Subcutaneous abdominal adipose tissue (tissue), 5 donors: ENCODE results near the gene PMPCA.

ENCODE experiments used
- H3K27ac ChIP-seq: one replicate; pipeline ENCODE4 v1.7.0; 2013; ENCODE audit warnings: low read depth, mild to moderate bottlenecking, inconsistent platforms, low read length, moderate library complexity
- H3K27me3 ChIP-seq, 5 donors: one replicate each; pipeline ENCODE4 v1.7.0; 2013; ENCODE audit warnings: low read length in 5 of 5, inconsistent platforms in 1 of 5; ENCODE audit not compliant: control insufficient read depth in 5 of 5, insufficient read depth in 4 of 5
- H3K36me3 ChIP-seq, 5 donors: one replicate each; pipeline ENCODE4 v1.7.0; 2013; ENCODE audit warnings: low read length in 5 of 5; ENCODE audit not compliant: control insufficient read depth in 5 of 5, insufficient read depth in 5 of 5
- H3K4me1 ChIP-seq, 5 donors: one replicate each; pipeline ENCODE4 v1.7.0; 2013; ENCODE audit warnings: low read length in 5 of 5, mild to moderate bottlenecking in 3 of 5, moderate library complexity in 1 of 5; ENCODE audit not compliant: control insufficient read depth in 5 of 5, insufficient read depth in 5 of 5
- H3K4me3 ChIP-seq, 5 donors: one replicate each; pipeline ENCODE4 v1.7.0; 2013; ENCODE audit warnings: low read length in 5 of 5, low read depth in 1 of 5
- H3K9ac ChIP-seq, 5 donors: one replicate each; pipeline ENCODE4 v1.7.0; 2013; ENCODE audit warnings: low read length in 5 of 5, mild to moderate bottlenecking in 4 of 5, moderate library complexity in 3 of 5
- H3K9me3 ChIP-seq, 5 donors: one replicate each; pipeline ENCODE4 v1.7.0; 2013; ENCODE audit warnings: low read length in 5 of 5; ENCODE audit not compliant: control insufficient read depth in 5 of 5
- donor health status: healthy.
- donor health status: healthy.
- donor health status: healthy.
- donor health status: healthy.
- donor health status: healthy.

PMPCA gene

DNA sequence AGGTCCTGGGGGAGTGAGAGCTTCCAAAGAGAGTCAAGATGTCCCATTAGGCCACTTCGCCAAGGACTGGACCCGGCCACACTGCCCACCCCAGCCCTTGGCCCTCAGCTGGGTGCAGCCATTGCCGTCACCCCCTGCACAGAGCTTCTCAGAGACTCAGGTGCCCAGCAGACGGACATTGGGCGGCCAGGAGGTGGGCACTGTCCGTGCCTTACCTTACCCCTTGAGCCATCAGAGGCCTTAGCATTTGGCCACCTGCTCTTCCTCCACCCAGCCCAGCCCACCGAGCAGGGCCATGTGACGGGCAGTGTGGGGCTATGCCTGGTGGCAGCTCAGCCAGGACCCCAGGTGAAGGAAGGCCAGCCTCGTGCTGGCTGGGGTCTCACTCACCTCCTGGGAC lies 43.6 kb upstream of the PMPCA start:
- Histone ChIP-seq H3K9ac (no peak overlapping the region), H3K27me3 (peaks cover 0 to 3% (median 0%) of the 10 kb centered on the region in 5 donors), H3K9me3 (peaks cover 0 to 3% (median 0%) of the 10 kb centered on the region in 5 donors), H3K27ac (no peak overlapping the region), H3K36me3 (peaks cover 0 to 7% (median 0%) of the 10 kb centered on the region in 5 donors), H3K4me3 (no peak overlapping the region), H3K4me1 (peaks cover 0 to 37% (median 33%) of the 10 kb centered on the region in 5 donors)

DNA sequence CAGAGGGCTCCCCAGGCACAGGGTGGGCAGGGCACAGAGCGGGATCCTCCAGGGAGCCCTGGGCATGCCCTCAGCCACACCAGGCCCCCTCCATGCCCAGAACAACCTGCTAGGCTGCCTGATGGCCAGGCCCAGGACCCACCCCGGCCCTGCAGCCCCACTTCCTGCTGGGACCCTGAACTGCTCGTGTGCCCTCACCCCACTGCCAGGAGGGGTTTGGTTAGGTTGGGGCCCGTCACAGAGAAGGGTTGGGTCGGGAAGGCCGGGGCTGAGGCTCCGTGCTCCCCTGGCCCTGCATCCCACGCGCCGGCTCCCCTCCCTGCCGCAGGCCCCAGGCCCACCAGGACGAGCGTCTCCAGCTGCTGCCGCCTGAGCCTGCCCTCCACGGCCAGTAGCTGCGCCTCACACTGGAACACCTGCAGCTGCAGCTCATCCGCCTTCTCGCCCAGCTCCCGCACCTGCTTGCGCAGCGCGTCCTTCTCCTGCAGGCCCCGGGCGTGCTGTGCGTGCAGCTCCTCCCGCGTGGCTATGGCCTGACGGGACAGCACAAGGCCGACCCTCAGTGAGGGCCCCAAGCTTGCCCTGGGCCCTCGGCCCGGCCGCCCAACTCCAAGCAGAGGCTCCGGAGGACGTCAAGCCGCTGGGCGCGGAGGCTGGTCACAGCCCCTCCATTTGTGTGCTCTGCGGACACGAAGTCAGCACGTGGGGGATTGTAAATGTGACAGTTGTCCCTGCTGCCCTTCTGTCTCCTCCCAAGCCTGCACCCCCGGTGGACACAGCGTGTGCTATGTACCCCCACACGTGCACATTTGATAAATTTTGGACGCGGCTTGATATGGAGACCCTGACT lies 42.9 kb upstream of the PMPCA start:
- H3K4me1 ChIP-seq: peaks cover 0 to 40% (median 34%) of the 10 kb centered on the region in 5 donors
- H3K27ac ChIP-seq: no peak overlapping the region
- peaks cover 0 to 3% (median 0%) of the 10 kb centered on the region in 5 donors for H3K9me3 ChIP-seq
- H3K27me3 ChIP-seq: peaks cover 0 to 3% (median 0%) of the 10 kb centered on the region in 5 donors
- H3K36me3 ChIP-seq: peaks cover 0 to 6% (median 0%) of the 10 kb centered on the region in 5 donors
- no peak overlapping the region for H3K4me3 ChIP-seq
- no peak overlapping the region for H3K9ac ChIP-seq

DNA sequence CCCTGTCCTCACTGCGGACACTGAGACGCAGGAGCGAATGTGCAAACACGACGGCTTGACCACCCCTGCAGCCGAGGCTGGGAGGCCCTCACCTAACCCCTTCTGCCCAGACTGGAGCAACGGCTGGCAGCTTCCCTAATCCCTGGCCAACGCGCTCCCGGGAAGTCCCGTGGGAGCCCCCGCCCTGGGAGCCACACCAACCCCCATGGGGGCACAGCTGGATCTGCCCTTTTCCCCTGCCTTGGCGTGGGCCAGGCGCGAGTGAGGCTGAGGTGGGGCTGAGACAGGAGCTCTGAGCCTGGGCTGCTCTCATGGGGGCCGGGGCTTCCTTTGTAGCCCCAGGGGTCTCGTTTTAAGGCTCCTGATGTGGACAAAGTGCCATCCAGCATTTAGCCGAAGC lies 42.3 kb upstream of the PMPCA start:
- Histone ChIP-seq H3K36me3 (peaks cover 0 to 6% (median 0%) of the 10 kb centered on the region in 5 donors), H3K9me3 (peaks cover 0 to 3% (median 0%) of the 10 kb centered on the region in 5 donors), H3K4me3 (no peak overlapping the region), H3K27me3 (peaks cover 0 to 3% (median 0%) of the 10 kb centered on the region in 5 donors), H3K9ac (no peak overlapping the region), H3K4me1 (peaks cover 1 to 42% (median 36%) of the 10 kb centered on the region in 5 donors), H3K27ac (no peak overlapping the region)

DNA sequence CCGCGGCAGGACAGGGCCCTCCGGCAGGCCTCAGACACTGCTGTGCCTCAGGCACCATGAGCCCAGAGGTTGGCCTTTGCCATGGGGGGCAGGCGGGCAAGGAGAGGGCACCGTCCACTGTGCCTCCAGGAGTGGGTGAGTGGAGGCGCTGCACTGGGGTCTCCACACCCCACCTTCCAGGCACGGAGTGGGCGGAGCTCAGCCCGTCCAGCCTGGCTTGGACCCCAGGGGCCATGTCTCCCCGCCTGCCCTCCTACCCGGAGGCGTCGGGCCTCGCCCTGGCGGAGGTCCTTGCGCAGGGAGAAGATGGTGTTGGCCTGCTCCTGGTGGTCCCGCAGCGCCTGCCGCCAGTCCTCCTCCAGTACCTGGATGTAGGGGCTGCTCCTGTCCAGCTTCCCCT lies 40.4 kb upstream of the PMPCA start:
- no peak overlapping the region for H3K4me3 ChIP-seq
- H3K9me3 ChIP-seq: no peaks in the 10 kb centered on the region

DNA sequence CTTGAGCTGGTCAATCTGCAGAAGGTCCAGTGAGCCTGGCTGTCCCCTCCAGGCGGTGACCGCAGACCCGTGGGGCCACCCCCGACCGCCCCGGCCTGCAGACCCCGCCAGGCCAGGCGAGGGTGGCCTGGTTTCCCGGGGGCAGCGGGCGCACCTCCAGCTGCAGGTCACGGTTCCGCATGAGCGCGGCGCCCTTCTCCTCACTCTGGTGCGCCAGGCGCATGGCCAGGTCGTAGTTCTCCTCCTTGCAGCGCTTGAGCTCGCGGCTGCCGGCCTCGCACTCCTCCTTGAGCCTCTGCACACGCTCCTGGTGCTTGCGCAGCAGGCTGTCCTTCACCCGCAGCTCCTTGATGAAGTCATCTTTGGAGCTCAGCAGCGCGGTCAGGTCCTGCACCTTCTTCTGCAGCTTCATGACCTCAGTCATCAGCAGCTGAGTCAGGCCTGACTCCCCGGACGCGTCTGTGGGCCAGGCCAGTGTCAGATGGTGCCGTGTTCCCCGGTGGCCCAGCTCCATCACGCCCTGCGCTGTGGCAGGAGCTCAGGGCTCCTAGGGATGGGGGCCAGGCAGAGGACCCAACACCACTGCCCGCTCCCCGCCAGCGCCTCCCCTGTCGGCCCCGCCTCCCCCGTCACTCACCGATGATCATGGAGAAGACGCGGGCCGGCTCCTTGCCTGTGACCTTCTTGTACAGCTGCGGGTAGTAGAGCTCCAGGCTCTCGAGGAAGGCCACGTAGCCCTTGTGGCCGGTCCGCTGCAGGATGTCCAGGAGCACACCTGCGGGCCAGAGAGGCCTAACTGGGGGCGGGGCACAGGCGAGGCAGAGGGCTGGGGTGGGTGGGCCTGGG lies 39.5 kb upstream of the PMPCA start:
- no peak overlapping the region for H3K27ac ChIP-seq

More for the DNA sequence above, 40.4 kb upstream of the PMPCA start:
- Histone ChIP-seq H3K9ac (no peak overlapping the region), H3K27me3 (no peaks in the 10 kb centered on the region), H3K36me3 (peaks cover 0 to 6% (median 0%) of the 10 kb centered on the region in 5 donors), H3K27ac (no peak overlapping the region), H3K4me1 (peaks cover 1 to 37% (median 31%) of the 10 kb centered on the region in 5 donors)

DNA sequence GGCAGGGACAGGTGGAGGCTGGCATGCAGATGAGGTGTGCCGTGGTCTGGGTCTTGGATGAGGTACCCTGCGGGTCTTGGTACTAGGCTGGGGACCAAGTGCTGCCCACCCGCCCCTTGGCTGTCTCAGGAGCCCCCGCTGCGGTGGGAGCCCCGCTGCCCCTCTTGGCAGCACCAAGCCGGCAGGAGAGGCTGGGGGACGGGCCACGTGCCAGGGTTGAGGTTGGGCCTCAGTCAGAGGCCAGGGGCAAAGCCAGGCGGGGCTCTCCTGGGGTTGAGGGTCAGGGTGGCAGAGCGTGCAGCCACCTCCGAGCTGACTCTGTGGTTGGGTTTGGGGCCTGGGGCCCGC lies 39.0 kb upstream of the PMPCA start:
- Histone ChIP-seq H3K36me3 (peaks cover 0 to 6% (median 0%) of the 10 kb centered on the region in 5 donors), H3K27ac (no peak overlapping the region), H3K27me3 (no peaks in the 10 kb centered on the region), H3K4me3 (no peak overlapping the region), H3K4me1 (peaks cover 1 to 24% (median 20%) of the 10 kb centered on the region in 5 donors), H3K9ac (no peak overlapping the region), H3K9me3 (no peaks in the 10 kb centered on the region)

More for the DNA sequence above, 39.5 kb upstream of the PMPCA start:
- Histone ChIP-seq H3K4me3 (no peak overlapping the region), H3K36me3 (peaks cover 0 to 6% (median 0%) of the 10 kb centered on the region in 5 donors), H3K4me1 (peaks cover 1 to 29% (median 23%) of the 10 kb centered on the region in 5 donors), H3K9ac (no peak overlapping the region), H3K9me3 (no peaks in the 10 kb centered on the region), H3K27me3 (no peaks in the 10 kb centered on the region)

DNA sequence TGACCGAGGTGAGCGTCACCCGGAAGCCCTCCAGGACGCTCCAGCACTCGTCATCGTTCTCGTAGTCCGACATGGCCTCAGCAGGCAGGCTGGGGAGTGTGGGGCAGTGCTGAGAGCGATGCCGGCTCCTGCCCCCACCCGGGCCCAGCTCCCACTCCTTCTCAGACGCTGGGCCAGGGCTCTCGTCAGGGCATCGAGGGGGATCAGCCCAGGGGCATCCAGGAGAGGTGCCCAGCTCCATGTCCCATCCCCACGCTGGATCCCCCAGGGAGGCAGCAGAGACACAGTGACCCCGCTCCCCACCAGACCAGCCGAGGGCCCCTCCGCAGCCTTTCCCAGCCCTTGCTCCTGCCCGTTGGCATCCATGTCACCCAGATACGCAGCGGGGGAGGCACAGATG lies 38.5 kb upstream of the PMPCA start:
- Histone ChIP-seq H3K9me3 (no peaks in the 10 kb centered on the region), H3K9ac (no peak overlapping the region), H3K4me3 (peak overlapping the region in 1 of 5 donors; percentile 54), H3K27me3 (no peaks in the 10 kb centered on the region), H3K4me1 (peaks cover 1 to 29% (median 20%) of the 10 kb centered on the region in 5 donors), H3K36me3 (peaks cover 0 to 6% (median 0%) of the 10 kb centered on the region in 5 donors), H3K27ac (no peak overlapping the region)

DNA sequence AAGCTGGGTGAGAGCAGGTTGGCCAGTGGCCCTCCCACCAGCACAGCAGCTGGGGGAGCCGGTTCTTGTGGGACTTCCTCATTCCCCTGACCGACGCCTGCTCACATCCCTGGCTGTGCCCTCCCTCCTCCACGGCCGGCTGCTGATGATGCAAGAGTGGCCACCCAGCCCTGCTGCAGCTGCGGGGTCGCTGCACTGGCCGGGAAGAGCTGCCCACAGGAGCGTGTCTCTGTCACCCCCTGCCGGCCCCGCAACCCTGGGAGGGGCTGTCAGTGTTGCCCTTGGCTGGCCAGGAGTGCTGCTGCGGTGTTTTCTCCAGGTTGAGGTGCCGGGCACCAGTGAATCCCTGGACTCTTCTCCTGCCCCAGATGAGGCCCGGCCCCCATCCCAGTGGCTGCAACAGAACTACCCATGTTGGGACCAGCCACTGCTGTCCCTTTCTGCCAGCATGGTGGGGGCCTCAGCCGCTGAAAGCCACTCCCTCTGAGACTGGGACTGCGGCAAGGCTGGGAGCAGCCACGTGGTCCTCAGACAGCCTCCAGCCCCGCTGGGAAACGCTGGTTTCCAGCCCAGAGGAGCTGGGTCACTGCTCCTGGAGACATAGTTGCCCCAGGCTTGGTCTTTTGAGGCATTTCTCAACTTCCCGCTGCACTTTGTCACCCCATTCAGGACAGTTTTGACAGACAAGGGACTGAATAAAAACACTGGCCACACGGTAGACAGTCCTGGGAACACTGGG lies 37.7 kb upstream of the PMPCA start:
- H3K36me3 ChIP-seq: peaks cover 0 to 6% (median 0%) of the 10 kb centered on the region in 5 donors
- H3K4me3 ChIP-seq: peak overlapping the region; percentile 31 to 54 (median 48)
- H3K9ac ChIP-seq: peak overlapping the region in 2 of 5 donors; percentile 52 to 64
- no peaks in the 10 kb centered on the region for H3K9me3 ChIP-seq
- H3K4me1 ChIP-seq: peaks cover 1 to 35% (median 20%) of the 10 kb centered on the region in 5 donors
- no peak overlapping the region for H3K27ac ChIP-seq
- H3K27me3 ChIP-seq: no peaks in the 10 kb centered on the region

DNA sequence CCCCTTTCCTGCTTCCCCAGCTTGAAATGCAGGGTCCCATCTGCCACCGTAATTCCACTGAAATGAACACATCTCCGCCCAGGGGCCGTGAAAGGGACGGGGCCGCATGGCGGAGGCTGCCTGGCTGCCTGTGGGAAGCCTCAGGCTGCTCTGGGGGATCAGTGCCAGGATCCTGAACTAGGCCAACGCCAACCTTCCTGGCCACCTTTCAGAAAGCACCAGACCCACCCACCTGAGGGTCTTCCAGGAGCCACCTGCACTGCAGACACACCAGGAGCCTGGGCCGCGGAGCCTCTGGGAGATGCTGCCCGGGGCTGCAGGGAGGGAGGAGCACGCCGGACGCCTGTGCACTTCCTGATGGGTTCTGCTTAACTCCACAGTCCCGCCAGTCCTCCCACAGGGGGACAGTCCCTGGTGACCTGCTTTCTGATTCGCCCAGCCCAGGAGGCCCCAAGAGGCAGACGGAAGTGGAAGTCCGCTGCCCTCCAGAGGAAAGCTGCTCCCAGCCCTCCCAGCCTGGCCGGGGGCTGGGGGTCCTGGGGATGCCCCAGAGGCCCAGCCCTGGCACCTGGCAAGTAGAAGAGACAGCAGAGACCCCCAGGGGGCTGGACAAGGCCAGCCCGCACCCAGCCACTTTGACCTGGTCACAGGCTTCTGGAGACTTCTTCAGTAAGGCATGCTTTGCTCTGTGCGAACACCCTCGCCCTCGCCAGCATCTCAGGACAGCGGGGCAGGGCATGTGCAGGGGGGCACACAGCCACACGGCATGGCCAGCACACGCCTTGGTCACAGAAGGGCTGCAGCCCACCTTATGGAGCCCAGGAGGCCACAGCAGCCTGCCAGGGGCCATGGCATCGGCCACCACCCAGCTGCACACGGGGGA lies 36.9 kb upstream of the PMPCA start, which contains the start of gene CARD9:
Gene CARD9, minus strand, starts transcription at position 370 of the 883 bp plus-strand sequence. CDS start 1,591 bp downstream, outside the sequence.
- Histone ChIP-seq H3K4me3 (peak within 1 kb of the TSS; percentile 31 to 54 (median 48)), H3K9me3 (no peaks in the 10 kb centered on the region), H3K9ac (peak within 1 kb of the TSS in 2 of 5 donors; percentile 52 to 64), H3K27ac (no peak within 1 kb of the TSS), H3K4me1 (peaks cover 1 to 35% (median 20%) of the 10 kb centered on the region in 5 donors), H3K27me3 (no peaks in the 10 kb centered on the region), H3K36me3 (peaks cover 0 to 12% (median 4%) of the 10 kb centered on the region in 5 donors)
